ENCODE measurements around the gene TP53RK.

TP53RK gene

GRCh38 chr20:46638898-46639274 lies 50.4 kb downstream of the TP53RK start:
- H4K12ac ChIP-seq (ENCODE audit: low read depth, low read length) = no peak overlapping the region
- no peak overlapping the region for H2BK12ac ChIP-seq (ENCODE audit: low read length)
- H3K4me1 ChIP-seq (ENCODE audit: control insufficient read depth in 1 of 2, insufficient read depth in 2 of 2, low read length in 2 of 2) = peaks cover 27 to 37% of the 10 kb centered on the region in 2 experiments
- no peak overlapping the region for H2BK120ac ChIP-seq (ENCODE audit: insufficient read depth, low read length, poor library complexity)
- H2BK5ac ChIP-seq (ENCODE audit: low read depth, low read length, poor library complexity) = no peak overlapping the region
- peaks cover 16% of the 10 kb centered on the region for H3K79me1 ChIP-seq (ENCODE audit: low read length)
- H3K4ac ChIP-seq (ENCODE audit: low read depth, low read length) = no peak overlapping the region
- no peak for DNase-seq
- H3K4me2 ChIP-seq (ENCODE audit: low read length) = no peak overlapping the region
- H3K9ac ChIP-seq (ENCODE audit: low read length) = no peak overlapping the region
- H3K18ac ChIP-seq (ENCODE audit: low read length) = no peak overlapping the region
- no peak overlapping the region for H4K8ac ChIP-seq (ENCODE audit: low read depth, low read length)
- no peaks in the 10 kb centered on the region for H3K79me2 ChIP-seq (ENCODE audit: control insufficient read depth, insufficient read depth, low read length, poor library complexity)
- WGBS (ENCODE audit: extremely low coverage, insufficient coverage, insufficient read length) = no CpG with 5 or more reads among the region's 4 CpGs
- no peak overlapping the region for H3K23ac ChIP-seq (ENCODE audit: low read length)
- H2AK5ac ChIP-seq (ENCODE audit: low read length) = no peak overlapping the region
- no peaks in the 10 kb centered on the region for H3K27me3 ChIP-seq (ENCODE audit: insufficient read depth, low read length)
- H3K14ac ChIP-seq (ENCODE audit: low read length) = no peak overlapping the region
- H4K91ac ChIP-seq (ENCODE audit: low read depth, low read length) = no peak overlapping the region
- no peak overlapping the region for H3K4me3 ChIP-seq (ENCODE audit: low read depth, low read length)
- no peaks in the 10 kb centered on the region for H3K9me3 ChIP-seq (ENCODE audit: insufficient read depth, low read depth, low read length)
- no peaks in the 10 kb centered on the region for H3K36me3 ChIP-seq (ENCODE audit: control insufficient read depth in 1 of 2, insufficient read depth in 2 of 2, low read length in 2 of 2)
- H2AFZ ChIP-seq (ENCODE audit: insufficient read depth, low read length, poor library complexity) = no peak overlapping the region
- no peak overlapping the region for H3K27ac ChIP-seq (ENCODE audit: low read depth, low read length)

DNA sequence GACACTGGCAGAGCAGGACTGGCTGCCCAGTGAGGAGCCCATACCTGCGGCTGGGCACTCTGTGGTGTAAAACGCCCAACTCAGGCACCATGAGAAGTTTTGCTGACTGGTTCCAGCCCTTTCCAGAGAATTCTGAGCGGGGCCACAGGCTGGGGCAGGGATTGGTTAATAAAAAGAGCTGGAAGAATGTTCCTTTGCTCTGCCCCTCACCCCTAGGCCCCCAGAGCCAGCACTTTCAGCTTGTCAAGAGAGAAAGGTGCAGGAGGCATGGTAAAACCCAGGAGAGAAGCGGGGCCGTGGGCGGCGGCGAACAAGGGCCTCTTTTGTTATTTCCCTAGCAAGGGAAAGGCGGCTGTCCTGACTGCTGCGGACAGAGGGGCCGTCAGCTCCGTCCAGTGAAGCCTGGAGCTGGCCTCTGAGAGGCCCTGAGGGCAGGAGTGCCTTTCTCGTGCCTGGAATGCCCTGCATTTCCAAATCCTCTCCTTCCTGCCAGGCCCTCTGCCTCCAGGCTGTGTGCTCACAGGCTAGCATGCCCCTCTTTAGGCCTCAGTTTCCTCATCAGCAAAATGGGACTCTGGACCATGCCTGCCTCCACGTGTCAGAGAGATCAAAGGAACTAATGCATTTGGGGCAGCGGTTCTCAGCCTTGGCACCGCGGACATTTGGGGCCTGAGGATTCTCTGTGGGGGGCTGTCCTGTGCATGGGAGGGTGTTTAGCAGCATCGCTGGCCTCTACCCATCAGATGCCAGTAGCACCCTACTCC lies 50.9 kb downstream of the TP53RK start:
- H3K9me3 ChIP-seq (ENCODE audit: insufficient read depth, low read depth, low read length) = no peaks in the 10 kb centered on the region
- no peak overlapping the region for H2AK5ac ChIP-seq (ENCODE audit: low read length)
- peak; percentile 93 to 95 for DNase-seq
- peak overlapping the region; percentile 71 for H2BK120ac ChIP-seq (ENCODE audit: insufficient read depth, low read length, poor library complexity)
- H2AFZ ChIP-seq (ENCODE audit: insufficient read depth, low read length, poor library complexity) = peak overlapping the region; percentile 23
- no peak overlapping the region for H4K12ac ChIP-seq (ENCODE audit: low read depth, low read length)
- H3K27me3 ChIP-seq (ENCODE audit: insufficient read depth, low read length) = no peaks in the 10 kb centered on the region
- H3K27ac ChIP-seq (ENCODE audit: low read depth, low read length) = peak overlapping the region; percentile 89
- H3K36me3 ChIP-seq (ENCODE audit: control insufficient read depth in 1 of 2, insufficient read depth in 2 of 2, low read length in 2 of 2) = no peaks in the 10 kb centered on the region
- peak overlapping the region; percentile 58 for H3K18ac ChIP-seq (ENCODE audit: low read length)
- no peak overlapping the region for H3K4me2 ChIP-seq (ENCODE audit: low read length)
- no peak overlapping the region for H3K9ac ChIP-seq (ENCODE audit: low read length)
- H4K91ac ChIP-seq (ENCODE audit: low read depth, low read length) = peak overlapping the region; percentile 89
- no peaks in the 10 kb centered on the region for H3K79me2 ChIP-seq (ENCODE audit: control insufficient read depth, insufficient read depth, low read length, poor library complexity)
- H3K79me1 ChIP-seq (ENCODE audit: low read length) = peaks cover 18% of the 10 kb centered on the region
- WGBS (ENCODE audit: extremely low coverage, insufficient coverage, insufficient read length) = no CpG with 5 or more reads among the region's 18 CpGs
- H3K4ac ChIP-seq (ENCODE audit: low read depth, low read length) = peak overlapping the region; percentile 42
- no peak overlapping the region for H3K23ac ChIP-seq (ENCODE audit: low read length)
- H3K4me3 ChIP-seq (ENCODE audit: low read depth, low read length) = no peak overlapping the region
- H3K14ac ChIP-seq (ENCODE audit: low read length) = peak overlapping the region; percentile 72
- peaks cover 28 to 37% of the 10 kb centered on the region in 2 experiments for H3K4me1 ChIP-seq (ENCODE audit: control insufficient read depth in 1 of 2, insufficient read depth in 2 of 2, low read length in 2 of 2)
- H2BK12ac ChIP-seq (ENCODE audit: low read length) = peak overlapping the region; percentile 53
- H4K8ac ChIP-seq (ENCODE audit: low read depth, low read length) = peak overlapping the region; percentile 68
- H2BK5ac ChIP-seq (ENCODE audit: low read depth, low read length, poor library complexity) = peak overlapping the region; percentile 75

GRCh38 chr20:46637427-46638133 lies 51.7 kb downstream of the TP53RK start:
- peak overlapping the region; percentile 42 for H3K4ac ChIP-seq (ENCODE audit: low read depth, low read length)
- no peak overlapping the region for H3K9ac ChIP-seq (ENCODE audit: low read length)
- H3K79me1 ChIP-seq (ENCODE audit: low read length) = peaks cover 18% of the 10 kb centered on the region
- H3K36me3 ChIP-seq (ENCODE audit: control insufficient read depth in 1 of 2, insufficient read depth in 2 of 2, low read length in 2 of 2) = no peaks in the 10 kb centered on the region
- H4K12ac ChIP-seq (ENCODE audit: low read depth, low read length) = no peak overlapping the region
- H3K9me3 ChIP-seq (ENCODE audit: insufficient read depth, low read depth, low read length) = no peaks in the 10 kb centered on the region
- no peak for DNase-seq
- peak overlapping the region; percentile 53 for H2BK12ac ChIP-seq (ENCODE audit: low read length)
- peak overlapping the region; percentile 23 for H2AFZ ChIP-seq (ENCODE audit: insufficient read depth, low read length, poor library complexity)
- peak overlapping the region; percentile 72 for H3K14ac ChIP-seq (ENCODE audit: low read length)
- H3K27ac ChIP-seq (ENCODE audit: low read depth, low read length) = peak overlapping the region; percentile 89
- peaks cover 30 to 37% of the 10 kb centered on the region in 2 experiments for H3K4me1 ChIP-seq (ENCODE audit: control insufficient read depth in 1 of 2, insufficient read depth in 2 of 2, low read length in 2 of 2)
- peak overlapping the region; percentile 16 for H2AK5ac ChIP-seq (ENCODE audit: low read length)
- H3K27me3 ChIP-seq (ENCODE audit: insufficient read depth, low read length) = no peaks in the 10 kb centered on the region
- H4K8ac ChIP-seq (ENCODE audit: low read depth, low read length) = peak overlapping the region; percentile 68
- WGBS (ENCODE audit: extremely low coverage, insufficient coverage, insufficient read length) = no CpG with 5 or more reads among the region's 4 CpGs
- H3K23ac ChIP-seq (ENCODE audit: low read length) = no peak overlapping the region
- peak overlapping the region; percentile 89 for H4K91ac ChIP-seq (ENCODE audit: low read depth, low read length)
- no peak overlapping the region for H3K4me2 ChIP-seq (ENCODE audit: low read length)
- no peak overlapping the region for H3K4me3 ChIP-seq (ENCODE audit: low read depth, low read length)
- peak overlapping the region; percentile 75 for H2BK5ac ChIP-seq (ENCODE audit: low read depth, low read length, poor library complexity)
- peak overlapping the region; percentile 71 for H2BK120ac ChIP-seq (ENCODE audit: insufficient read depth, low read length, poor library complexity)
- peak overlapping the region; percentile 58 for H3K18ac ChIP-seq (ENCODE audit: low read length)
- H3K79me2 ChIP-seq (ENCODE audit: control insufficient read depth, insufficient read depth, low read length, poor library complexity) = no peaks in the 10 kb centered on the region

GRCh38 chr20:46637020-46637419 lies 52.2 kb downstream of the TP53RK start:
- Histone ChIP-seq H2BK5ac (ENCODE audit: low read depth, low read length, poor library complexity) (no peak overlapping the region), H3K27me3 (ENCODE audit: insufficient read depth, low read length) (no peaks in the 10 kb centered on the region), H3K9me3 (ENCODE audit: insufficient read depth, low read depth, low read length) (no peaks in the 10 kb centered on the region), H2BK12ac (ENCODE audit: low read length) (peak overlapping the region; percentile 58), H3K4ac (ENCODE audit: low read depth, low read length) (no peak overlapping the region), H4K12ac (ENCODE audit: low read depth, low read length) (no peak overlapping the region), H4K8ac (ENCODE audit: low read depth, low read length) (no peak overlapping the region), H3K18ac (ENCODE audit: low read length) (no peak overlapping the region), H3K23ac (ENCODE audit: low read length) (no peak overlapping the region), H3K4me1 (ENCODE audit: control insufficient read depth in 1 of 2, insufficient read depth in 2 of 2, low read length in 2 of 2) (peaks cover 31 to 38% of the 10 kb centered on the region in 2 experiments), H3K27ac (ENCODE audit: low read depth, low read length) (no peak overlapping the region), H2AK5ac (ENCODE audit: low read length) (peak overlapping the region; percentile 58), H3K4me3 (ENCODE audit: low read depth, low read length) (no peak overlapping the region), H3K14ac (ENCODE audit: low read length) (peak overlapping the region; percentile 21), H3K36me3 (ENCODE audit: control insufficient read depth in 1 of 2, insufficient read depth in 2 of 2, low read length in 2 of 2) (no peaks in the 10 kb centered on the region), H2BK120ac (ENCODE audit: insufficient read depth, low read length, poor library complexity) (peak overlapping the region; percentile 68), H3K79me1 (ENCODE audit: low read length) (peaks cover 22% of the 10 kb centered on the region), H3K9ac (ENCODE audit: low read length) (no peak overlapping the region), H3K4me2 (ENCODE audit: low read length) (no peak overlapping the region), H3K79me2 (ENCODE audit: control insufficient read depth, insufficient read depth, low read length, poor library complexity) (no peaks in the 10 kb centered on the region), H4K91ac (ENCODE audit: low read depth, low read length) (peak overlapping the region; percentile 70), H2AFZ (ENCODE audit: insufficient read depth, low read length, poor library complexity) (no peak overlapping the region)
- no CpG with 5 or more reads among the region's 11 CpGs for WGBS (ENCODE audit: extremely low coverage, insufficient coverage, insufficient read length)
- no peak for DNase-seq

Measured in trophoblast cell (in vitro differentiated cells and primary cell).